ENCODE results near the gene TRAPPC2. TPM values are rescaled to one million over a fixed set of nuclear protein-coding genes. Genes with fewer than 3 reads are reported as not detected.
A peak's percentile ranks its signal among the peaks of the same experiment; 100 is the strongest.

TRAPPC2 gene
- total RNA-seq, 4 donors from 2014 or later = 14.3 to 17.3 (median 16.0) TPM

- 64 to 77% methylated on average over 2 to 6 of the region's 7 CpGs for WGBS, 2 donors (ENCODE audit: low coverage in 1 of 2)
- H3K4me3 ChIP-seq = no peak overlapping the region
- no peak overlapping the region for H3K27ac ChIP-seq
- H3K4me1 ChIP-seq = peaks cover 0 to 64% (median 8%) of the 10 kb centered on the region in 3 donors
- H3K27me3 ChIP-seq = no peaks in the 10 kb centered on the region
- no peaks in the 10 kb centered on the region for H3K9me3 ChIP-seq
- no peaks in the 10 kb centered on the region for H3K36me3 ChIP-seq
- no peak for TF ChIP-seq POLR2A (IDR thresholded peaks at IDR 0.05)
- TF ChIP-seq POLR2AphosphoS5 (IDR thresholded peaks at IDR 0.05) = no peak
- TF ChIP-seq, protein P1, sequence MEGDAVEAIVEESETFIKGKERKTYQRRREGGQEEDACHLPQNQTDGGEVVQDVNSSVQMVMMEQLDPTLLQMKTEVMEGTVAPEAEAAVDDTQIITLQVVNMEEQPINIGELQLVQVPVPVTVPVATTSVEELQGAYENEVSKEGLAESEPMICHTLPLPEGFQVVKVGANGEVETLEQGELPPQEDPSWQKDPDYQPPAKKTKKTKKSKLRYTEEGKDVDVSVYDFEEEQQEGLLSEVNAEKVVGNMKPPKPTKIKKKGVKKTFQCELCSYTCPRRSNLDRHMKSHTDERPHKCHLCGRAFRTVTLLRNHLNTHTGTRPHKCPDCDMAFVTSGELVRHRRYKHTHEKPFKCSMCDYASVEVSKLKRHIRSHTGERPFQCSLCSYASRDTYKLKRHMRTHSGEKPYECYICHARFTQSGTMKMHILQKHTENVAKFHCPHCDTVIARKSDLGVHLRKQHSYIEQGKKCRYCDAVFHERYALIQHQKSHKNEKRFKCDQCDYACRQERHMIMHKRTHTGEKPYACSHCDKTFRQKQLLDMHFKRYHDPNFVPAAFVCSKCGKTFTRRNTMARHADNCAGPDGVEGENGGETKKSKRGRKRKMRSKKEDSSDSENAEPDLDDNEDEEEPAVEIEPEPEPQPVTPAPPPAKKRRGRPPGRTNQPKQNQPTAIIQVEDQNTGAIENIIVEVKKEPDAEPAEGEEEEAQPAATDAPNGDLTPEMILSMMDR (IDR thresholded peaks at IDR 0.05) = no peak
- no peak for TF ChIP-seq EP300 (IDR thresholded peaks at IDR 0.05)
- no peak for ATAC-seq
Observed at GRCh38 chrX:13691841-13692371, 42.5 kb downstream of the TRAPPC2 start.

- no peaks in the 10 kb centered on the region for H3K36me3 ChIP-seq
- TF ChIP-seq EP300 (IDR thresholded peaks at IDR 0.05) = no peak
- TF ChIP-seq, protein P1 (IDR thresholded peaks at IDR 0.05) = no peak
- TF ChIP-seq POLR2AphosphoS5 (IDR thresholded peaks at IDR 0.05) = no peak
- TF ChIP-seq POLR2A (IDR thresholded peaks at IDR 0.05) = no peak
- no peaks in the 10 kb centered on the region for H3K9me3 ChIP-seq
- H3K4me1 ChIP-seq = peaks cover 0 to 55% (median 8%) of the 10 kb centered on the region in 3 donors
- H3K4me3 ChIP-seq = peak overlapping the region; percentile 71 to 75
- no peaks in the 10 kb centered on the region for H3K27me3 ChIP-seq
- 7 to 50% methylated on average over 1 to 2 of the region's 3 CpGs for WGBS, 2 donors (ENCODE audit: low coverage in 1 of 2)
- no peak for ATAC-seq
- H3K27ac ChIP-seq = peak overlapping the region in 1 of 4 donors; percentile 94
Observed at GRCh38 chrX:13690836-13691235, 43.6 kb downstream of the TRAPPC2 start.

GRCh38 chrX:13689741-13690211, 44.6 kb downstream of the TRAPPC2 start:
- peak overlapping the region; percentile 71 to 75 for H3K4me3 ChIP-seq
- H3K9me3 ChIP-seq = no peaks in the 10 kb centered on the region
- 1 to 7% methylated on average over 15 to 16 of the region's 16 CpGs for WGBS, 2 donors (ENCODE audit: low coverage in 1 of 2)
- H3K36me3 ChIP-seq = no peaks in the 10 kb centered on the region
- peak overlapping the region; percentile 90 to 94 (median 92) for H3K27ac ChIP-seq
- ATAC-seq = no peak
- peaks cover 0 to 45% (median 8%) of the 10 kb centered on the region in 3 donors for H3K4me1 ChIP-seq
- TF ChIP-seq POLR2A (IDR thresholded peaks at IDR 0.05) = no peak
- H3K27me3 ChIP-seq = no peaks in the 10 kb centered on the region

DNA sequence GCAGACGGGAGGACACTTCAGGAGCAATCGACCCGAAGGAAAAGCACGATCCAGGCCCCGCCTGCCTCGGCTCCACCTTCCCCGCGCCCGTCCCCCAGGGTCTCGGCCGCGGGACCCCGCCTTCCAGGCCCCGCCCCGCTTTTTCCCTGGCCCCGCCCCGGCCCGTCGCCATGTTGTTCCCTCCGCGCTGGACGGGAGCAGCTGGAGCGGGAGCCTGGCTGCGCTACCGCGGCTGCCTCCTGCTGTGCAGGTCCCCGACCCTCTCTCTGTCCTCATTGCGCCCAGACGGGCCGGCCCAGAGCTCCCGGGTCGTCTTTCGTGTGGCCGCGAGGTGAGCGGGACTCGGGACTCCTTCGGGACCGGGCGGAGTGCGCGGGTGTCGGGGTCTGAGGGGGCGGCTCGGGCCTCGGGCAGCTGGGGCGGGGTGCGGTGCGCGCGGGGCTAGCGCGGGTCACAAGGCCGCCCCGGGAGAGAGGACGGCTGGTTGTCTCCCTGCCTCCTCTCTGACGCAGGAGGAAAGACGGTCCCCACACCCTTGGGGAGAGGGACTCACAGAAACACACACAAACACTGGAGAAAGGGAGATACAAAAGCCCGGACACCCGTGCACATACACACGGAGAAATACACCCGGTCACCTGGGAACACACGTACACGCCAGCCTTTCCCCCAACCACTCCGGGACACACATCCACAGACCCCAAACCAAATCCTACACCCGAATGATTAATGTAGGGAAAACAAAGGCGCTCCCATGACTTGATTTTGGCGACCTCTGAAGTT, 45.3 kb downstream of the TRAPPC2 start, which contains the start of gene RAB9A:
RAB9A (plus strand) TSS at position 171 of the 783 bp plus-strand sequence. CDS start 19,619 bp downstream, outside the sequence.
- peaks cover 0 to 38% (median 8%) of the 10 kb centered on the region in 3 donors for H3K4me1 ChIP-seq
- no peaks in the 10 kb centered on the region for H3K9me3 ChIP-seq
- WGBS, 2 donors (ENCODE audit: low coverage in 1 of 2) = 0 to 3% methylated on average over 4 to 14 of the region's 68 CpGs
- H3K4me3 ChIP-seq = peak within 1 kb of the TSS; percentile 71 to 75
- TF ChIP-seq, protein P1 (IDR thresholded peaks at IDR 0.05) = no peak
- TF ChIP-seq EP300 (IDR thresholded peaks at IDR 0.05) (no peak), POLR2A (IDR thresholded peaks at IDR 0.05) (peak; percentile 85 to 87), POLR2AphosphoS5 (IDR thresholded peaks at IDR 0.05) (peak; percentile 93)
- ATAC-seq = peak; percentile 99
- peak within 1 kb of the TSS; percentile 90 to 94 (median 92) for H3K27ac ChIP-seq
- H3K36me3 ChIP-seq = no peaks in the 10 kb centered on the region
- H3K27me3 ChIP-seq = no peaks in the 10 kb centered on the region

DNA sequence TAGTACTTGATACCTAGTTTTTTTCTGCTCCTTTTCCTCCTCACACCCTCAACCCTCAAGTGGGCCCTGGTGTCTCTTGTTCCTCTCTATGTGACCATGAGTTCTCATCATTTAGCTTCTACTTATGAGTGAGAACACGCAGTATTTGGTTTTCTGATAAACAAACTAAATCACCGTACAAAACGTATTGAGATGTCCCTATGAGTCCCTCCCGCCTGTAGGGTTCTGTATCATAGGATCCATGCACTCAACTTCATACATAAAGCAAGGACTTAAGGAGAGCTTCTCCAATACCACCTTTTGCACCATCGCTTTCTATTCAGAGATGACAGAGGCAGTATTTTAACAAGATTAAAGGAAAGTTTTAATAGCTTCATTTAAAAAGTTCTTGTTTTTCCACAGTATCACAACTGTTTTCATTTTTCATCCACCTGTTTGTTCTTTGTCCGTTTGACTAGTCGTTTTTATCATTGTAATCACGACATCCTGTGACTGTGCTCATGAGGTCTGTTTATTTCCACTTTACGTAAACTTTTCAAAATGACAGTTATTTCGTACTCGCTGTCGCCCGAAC, 45.9 kb downstream of the TRAPPC2 start:
- Histone ChIP-seq H3K9me3 (no peaks in the 10 kb centered on the region), H3K4me3 (peak overlapping the region; percentile 71 to 75), H3K27ac (peak overlapping the region; percentile 90 to 94 (median 92)), H3K4me1 (peaks cover 0 to 32% (median 5%) of the 10 kb centered on the region in 3 donors), H3K36me3 (no peaks in the 10 kb centered on the region), H3K27me3 (no peaks in the 10 kb centered on the region)
- WGBS, 2 donors (ENCODE audit: low coverage in 1 of 2) = 9% methylated on average over 8 to 13 of the region's 13 CpGs
- TF ChIP-seq EP300 (IDR thresholded peaks at IDR 0.05) = no peak
- no peak for TF ChIP-seq POLR2AphosphoS5 (IDR thresholded peaks at IDR 0.05)
- TF ChIP-seq, protein P1 (IDR thresholded peaks at IDR 0.05) = no peak
- TF ChIP-seq POLR2A (IDR thresholded peaks at IDR 0.05) = no peak
- ATAC-seq = no peak
